Breast epithelium (tissue), 4 donors: ENCODE measurements around the gene PTP4A1. TPM values are rescaled to one million over a fixed set of nuclear protein-coding genes. Genes with fewer than 3 reads are reported as not detected.
"Not testable (repeated sequence)": the region's sequence is repeated elsewhere in the genome, so short reads cannot be mapped to it uniquely, and the experiment has no call there.

ENCODE experiments used
- DNase-seq, 2 donors: peaks; one replicate each; pipeline ENCODE4 v3.0.0-alpha.2; 2019; ENCODE audit warnings: low spot score in 2 of 2
- H3K27ac ChIP-seq, 2 donors: fragments of 200-600 bp; sonication (generic) in 1 of 2; one replicate each; pipeline ENCODE4 v1.5.1; 2016 to 2019; ENCODE audit warnings: mild to moderate bottlenecking in 1 of 2
- H3K27me3 ChIP-seq, 2 donors: fragments of 200-600 bp; sonication (generic) in 1 of 2; one replicate each; pipeline versions ENCODE4 v1.5.1 to v1.6.0; 2017 to 2019; ENCODE audit warnings: control low read depth in 1 of 2, mild to moderate bottlenecking in 1 of 2
- H3K36me3 ChIP-seq: fragments of 200-600 bp; one replicate; pipeline ENCODE4 v1.5.1; 2019
- H3K4me1 ChIP-seq, 2 donors: fragments of 200-600 bp; sonication (generic); one replicate each; pipeline ENCODE4 v1.5.1; 2016 to 2019; ENCODE audit warnings: control low read depth in 1 of 2
- H3K4me3 ChIP-seq, 3 donors: fragments of 200-600 bp; sonication (generic); 1 replicate in 2 of 3; 2 replicates in 1 of 3; pipeline ENCODE4 v1.5.1; 2016 to 2019; ENCODE audit warnings: mild to moderate bottlenecking in 3 of 3, moderate library complexity in 2 of 3
- H3K9me3 ChIP-seq, 2 donors: fragments of 200-600 bp; sonication (generic) in 1 of 2; one replicate each; pipeline ENCODE4 v1.5.1; 2016 to 2019; ENCODE audit warnings: control low read depth in 1 of 2
- CTCF ChIP-seq, 3 donors: fragments of 450-650 bp; IDR thresholded peaks; one replicate each; pipeline ENCODE4 v1.5.1; 2016 to 2017; ENCODE audit warnings: antibody characterized with exemption in 3 of 3, mild to moderate bottlenecking in 3 of 3, moderate library complexity in 3 of 3
- POLR2A ChIP-seq: fragments of 450-650 bp; IDR thresholded peaks from one replicate; pipeline ENCODE4 v1.6.1; 2016; ENCODE audit warnings: antibody characterized with exemption, mild to moderate bottlenecking, moderate library complexity
- POLR2AphosphoS5 ChIP-seq, 3 donors: sonication (generic); formaldehyde crosslinking; IDR thresholded peaks; one replicate each; pipeline ENCODE4 v1.6.1; 2017; ENCODE audit warnings: antibody characterized with exemption in 3 of 3
- intact Hi-C: fragments of 100-400 bp; cut with DNase I; formaldehyde crosslinking; loops from one replicate; pipeline ENCODE4 v1.15.1; 2023; ENCODE audit warnings: low total_unique reads
- total RNA-seq, 3 donors: library from RNA; depleted of rRNA; stranded (reverse); fragments of >200 nt; gene quantifications; one replicate each; pipeline ENCODE4 v1.1.0, GENCODE V29; 2016

The PTP4A1 gene
- total RNA-seq = 10 to 100 TPM; 22.9 to 38.5 (median 26.9) TPM

GRCh38 chr6:63572044-63572746, at the start of gene PTP4A1, which contains the start of gene LOC128125822:
TSS of gene PTP4A1 (plus strand) at chr6:63572480. CDS start at chr6:63576881, 4,401 bp downstream.
TSS of gene LOC128125822 (plus strand) at chr6:63572480.
- Histone ChIP-seq H3K27ac (peak within 1 kb of the TSS; percentile 100), H3K4me3 (peak within 1 kb of the TSS; percentile 92 to 96 (median 95)), H3K27me3 (no peaks in the 10 kb centered on the region), H3K4me1 (no peaks in the 10 kb centered on the region), H3K36me3 (no peaks in the 10 kb centered on the region), H3K9me3 (no peaks in the 10 kb centered on the region)
- TF ChIP-seq POLR2AphosphoS5 (IDR thresholded peaks at IDR 0.05) = peak; percentile 79 to 96 (median 90)
- TF ChIP-seq POLR2A = peak; percentile 95
- TF ChIP-seq CTCF (IDR thresholded peaks at IDR 0.05) = peak in 1 of 3 donors; percentile 2
- intact Hi-C loops = no loop called here
- peak; percentile 97 for DNase-seq

GRCh38 chr6:63522911-63523287, 49.4 kb upstream of the PTP4A1 start:
- H3K4me1 ChIP-seq, DNase-seq, intact Hi-C loops, H3K36me3 ChIP-seq, H3K27ac ChIP-seq, H3K27me3 ChIP-seq, H3K4me3 ChIP-seq, H3K9me3 ChIP-seq: not testable (repeated sequence)

- Histone ChIP-seq H3K36me3 (no peaks in the 10 kb centered on the region), H3K4me1 (no peaks in the 10 kb centered on the region), H3K9me3 (no peaks in the 10 kb centered on the region), H3K27ac (no peak overlapping the region), H3K27me3 (no peaks in the 10 kb centered on the region), H3K4me3 (no peak overlapping the region)
- DNase-seq = no peak
- intact Hi-C loops = no loop called here
- no peak for TF ChIP-seq CTCF (IDR thresholded peaks at IDR 0.05)
- no peak for TF ChIP-seq POLR2A
- no peak for TF ChIP-seq POLR2AphosphoS5 (IDR thresholded peaks at IDR 0.05)
Observed at GRCh38 chr6:63523630-63524029, 48.6 kb upstream of the PTP4A1 start.

GRCh38 chr6:63525186-63525878, 46.9 kb upstream of the PTP4A1 start:
- Histone ChIP-seq H3K27me3 (no peaks in the 10 kb centered on the region), H3K4me1 (no peaks in the 10 kb centered on the region), H3K27ac (no peak overlapping the region), H3K36me3 (no peaks in the 10 kb centered on the region), H3K4me3 (no peak overlapping the region), H3K9me3 (no peaks in the 10 kb centered on the region)
- TF ChIP-seq CTCF (IDR thresholded peaks at IDR 0.05) = no peak
- TF ChIP-seq POLR2A = no peak
- TF ChIP-seq POLR2AphosphoS5 (IDR thresholded peaks at IDR 0.05) = no peak
- intact Hi-C loops = no loop called here
- DNase-seq = no peak

- no peak for DNase-seq
- TF ChIP-seq CTCF (IDR thresholded peaks at IDR 0.05) = no peak
- H3K4me1 ChIP-seq = no peaks in the 10 kb centered on the region
- H3K27ac ChIP-seq = no peak overlapping the region
- intact Hi-C loops = no loop called here
- no peaks in the 10 kb centered on the region for H3K36me3 ChIP-seq
- no peaks in the 10 kb centered on the region for H3K27me3 ChIP-seq
- H3K9me3 ChIP-seq = no peaks in the 10 kb centered on the region
- no peak overlapping the region for H3K4me3 ChIP-seq
Observed at GRCh38 chr6:63526931-63527330, 45.3 kb upstream of the PTP4A1 start.
